GM23338 (cell line): Measurements from ENCODE around the gene DPF3. TPM values are rescaled to one million over a fixed set of nuclear protein-coding genes. Genes with fewer than 3 reads are reported as not detected.

Source experiments
- ATAC-seq: fragments of 200-7000 bp; cut with Tn5 transposase; 3 replicates; pipeline ENCODE4 v1.9.1; 2020
- DNase-seq: peaks from one replicate; pipeline ENCODE4 v3.0.0-alpha.2; 2015; ENCODE audit warnings: low spot score
- H2AFZ ChIP-seq: fragments of 200-600 bp; sonication (generic); 2 replicates; pipeline ENCODE4 v1.8.0; 2016; ENCODE audit warnings: antibody characterized with exemption, mild to moderate bottlenecking, moderate library complexity
- H3F3A ChIP-seq: fragments of 200-600 bp; sonication (generic); replicated peaks from 2 replicates; pipeline ENCODE4 v1.8.0; 2017; ENCODE audit warnings: antibody characterized with exemption, mixed run types, low read depth
- H3K27ac ChIP-seq: fragments of 200-600 bp; sonication (generic); 2 replicates; pipeline ENCODE4 v1.6.1; 2016; ENCODE audit warnings: low read depth
- H3K27me3 ChIP-seq: fragments of 200-600 bp; sonication (generic); 2 replicates; pipeline ENCODE4 v1.8.0; 2016; ENCODE audit warnings: mild to moderate bottlenecking, mixed run types, moderate library complexity; ENCODE audit not compliant: insufficient read depth
- H3K36me3 ChIP-seq: fragments of 200-600 bp; sonication (generic); 2 replicates; pipeline ENCODE4 v1.8.0; 2016; ENCODE audit warnings: mild to moderate bottlenecking; ENCODE audit not compliant: insufficient read depth
- H3K4me1 ChIP-seq: fragments of 200-600 bp; sonication (generic); 2 replicates; pipeline ENCODE4 v1.8.0; 2016; ENCODE audit warnings: mild to moderate bottlenecking, moderate library complexity; ENCODE audit not compliant: insufficient read depth
- H3K4me2 ChIP-seq: fragments of 200-600 bp; sonication (generic); 2 replicates; pipeline ENCODE4 v1.7.1; 2017; ENCODE audit warnings: mixed run types
- H3K4me3 ChIP-seq: fragments of 200-600 bp; sonication (generic); 2 replicates; pipeline ENCODE4 v1.6.1; 2016; ENCODE audit warnings: mixed run types
- H3K79me2 ChIP-seq: fragments of 200-600 bp; sonication (generic); replicated peaks from 2 replicates; pipeline ENCODE4 v1.8.0; 2017; ENCODE audit warnings: mild to moderate bottlenecking; ENCODE audit not compliant: insufficient read depth
- H3K9me2 ChIP-seq: fragments of 200-600 bp; sonication (generic); 2 replicates; pipeline ENCODE4 v1.8.0; 2017; ENCODE audit not compliant: insufficient read depth
- H4K20me1 ChIP-seq: fragments of 200-600 bp; sonication (generic); replicated peaks from 2 replicates; pipeline ENCODE4 v1.8.0; 2017; ENCODE audit warnings: mild to moderate bottlenecking; ENCODE audit not compliant: insufficient read depth
- H3K27ac Mint-ChIP-seq: 2 replicates; pipeline ENCODE4 v1.8.0; 2020; ENCODE audit warnings: inconsistent platforms, mild to moderate bottlenecking, moderate library complexity, mixed read lengths
- H3K27me3 Mint-ChIP-seq: 3 replicates; pipeline ENCODE4 v1.8.0; 2022; ENCODE audit warnings: low read depth, mild to moderate bottlenecking, moderate library complexity, mixed read lengths, inconsistent platforms; ENCODE audit not compliant: insufficient read depth, poor library complexity
- H3K36me3 Mint-ChIP-seq: 3 replicates; pipeline ENCODE4 v1.8.0; 2021; ENCODE audit warnings: low read depth, mild to moderate bottlenecking, inconsistent platforms, moderate library complexity, mixed read lengths
- H3K4me1 Mint-ChIP-seq: 3 replicates; pipeline ENCODE4 v1.8.0; 2020; ENCODE audit warnings: mild to moderate bottlenecking, inconsistent platforms, mixed read lengths
- H3K4me3 Mint-ChIP-seq: 3 replicates; pipeline ENCODE4 v1.8.0; 2021; ENCODE audit warnings: moderate library complexity, mild to moderate bottlenecking, inconsistent platforms, mixed read lengths
- H3K9me3 Mint-ChIP-seq: 3 replicates; pipeline ENCODE4 v1.8.0; 2020; ENCODE audit warnings: moderate library complexity, mild to moderate bottlenecking, inconsistent platforms, mixed read lengths
- CREB1 ChIP-seq: fragments of 250-450 bp; sonication (Bioruptor Pico); IDR thresholded peaks from 2 replicates; pipeline ENCODE4 v1.5.0; 2020; ENCODE audit warnings: low read depth, mild to moderate bottlenecking, moderate library complexity
- EZH2 ChIP-seq: fragments of 200-600 bp; sonication (generic); IDR thresholded peaks from one replicate; pipeline ENCODE4 v1.8.0; 2017; ENCODE audit warnings: antibody characterized with exemption, mild to moderate bottlenecking, low read depth; ENCODE audit not compliant: unreplicated experiment
- EZH2phosphoT487 ChIP-seq: fragments of 200-600 bp; sonication (generic); IDR thresholded peaks from one replicate; pipeline ENCODE4 v1.8.1; 2018; ENCODE audit warnings: antibody characterized with exemption; ENCODE audit not compliant: unreplicated experiment
- JUNB ChIP-seq: IDR thresholded peaks from one replicate; pipeline ENCODE4 v1.6.1; 2016; ENCODE audit warnings: antibody characterized with exemption; ENCODE audit not compliant: unreplicated experiment
- NANOG ChIP-seq: IDR thresholded peaks from 2 replicates; pipeline ENCODE4 v1.6.1; 2016; ENCODE audit warnings: antibody characterized with exemption, borderline replicate concordance
- STAT1 ChIP-seq: IDR thresholded peaks from one replicate; pipeline ENCODE4 v1.6.1; 2016; ENCODE audit warnings: antibody characterized with exemption; ENCODE audit not compliant: unreplicated experiment
- ZNF114 ChIP-seq: fragments of 250-450 bp; sonication (Bioruptor Pico); IDR thresholded peaks from 2 replicates; pipeline ENCODE4 v1.5.0; 2020; ENCODE audit warnings: mild to moderate bottlenecking, moderate library complexity
- ZNF331 ChIP-seq: fragments of 250-450 bp; sonication (Bioruptor Pico); IDR thresholded peaks from 2 replicates; pipeline ENCODE4 v1.5.0; 2020; ENCODE audit warnings: low read depth, mild to moderate bottlenecking, moderate library complexity
- polyA plus RNA-seq: library from polyadenylated mRNA; unstranded; fragments of >200 nt; fragmentation: Nextera tagmentation; extraction: Ambion mirVana; gene quantifications from 2 replicates; pipeline ENCODE4 v1.2.1, GENCODE V29; 2016
- total RNA-seq: library from RNA; depleted of rRNA; stranded (reverse); fragments of >200 nt; shearing (Covaris generic); gene quantifications from 2 replicates; pipeline ENCODE4 v1.2.3, GENCODE V29; 2014
- TF ChIP-seq, protein P1 (sequence below): IDR thresholded peaks from one replicate; pipeline ENCODE4 v1.6.1; 2018; ENCODE audit warnings: antibody characterized with exemption; ENCODE audit not compliant: unreplicated experiment
- TF ChIP-seq, protein P2 (sequence below): fragments of 250-450 bp; sonication (Bioruptor Pico); IDR thresholded peaks from 2 replicates; pipeline ENCODE4 v1.5.0; 2020; ENCODE audit warnings: mild to moderate bottlenecking, moderate library complexity
- TF ChIP-seq, protein P3 (sequence below): IDR thresholded peaks from 2 replicates; pipeline ENCODE4 v1.6.1; 2016; ENCODE audit warnings: antibody characterized with exemption

Gene DPF3
- total and polyA plus RNA-seq, 2 experiments from 2014 or later, result 0.18 to 1.0 TPM

DNA sequence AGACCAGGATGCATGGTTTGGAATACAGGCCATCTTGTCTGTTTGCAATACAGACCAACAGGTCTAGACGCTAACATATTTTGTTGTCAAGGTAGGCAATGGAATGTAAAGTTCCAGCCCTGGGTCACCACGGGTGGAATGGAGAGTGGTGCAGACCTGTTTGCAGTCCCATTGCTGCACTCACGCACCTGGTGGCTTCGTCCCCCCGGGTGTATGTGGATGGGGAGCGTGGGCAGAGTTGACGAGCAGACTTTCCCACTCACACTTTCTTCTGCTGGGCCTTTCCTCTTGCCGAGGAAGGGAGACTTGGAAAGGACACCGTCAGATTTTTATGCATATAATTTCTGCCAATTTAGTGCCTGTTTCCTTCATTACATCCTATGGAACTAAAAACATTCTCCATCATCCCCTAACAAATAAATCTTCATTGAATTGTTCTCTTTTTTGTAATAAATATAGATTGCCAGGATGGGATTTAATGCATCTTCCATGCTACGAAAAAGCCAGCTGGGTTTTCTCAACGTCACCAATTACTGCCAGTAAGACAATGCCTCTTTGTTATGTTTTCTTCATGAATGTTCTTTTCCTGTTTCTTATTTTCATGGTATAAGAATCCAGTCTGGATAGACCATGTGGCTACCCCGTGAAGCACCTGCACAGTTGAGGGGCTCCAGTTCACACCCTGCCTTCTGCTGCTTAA lies 47.5 kb upstream of the DPF3 start:
- Histone ChIP-seq H2AFZ (no peak overlapping the region), H3K27me3 (no peaks in the 10 kb centered on the region), H4K20me1 (no peaks in the 10 kb centered on the region), H3K4me3 (no peak overlapping the region), H3F3A (no peaks in the 10 kb centered on the region), H3K27ac (no peak overlapping the region), H3K4me1 (no peaks in the 10 kb centered on the region; the same call in 1 of the 2 replicates), H3K4me2 (no peak overlapping the region), H3K36me3 (peaks cover 12% of the 10 kb centered on the region; the same call in 1 of the 2 replicates), H3K79me2 (peaks cover 5% of the 10 kb centered on the region; the same call in 1 of the 2 replicates), H3K9me2 (no peaks in the 10 kb centered on the region)
- Mint-ChIP-seq H3K27me3 (no peaks in the 10 kb centered on the region), H3K27ac (no peak overlapping the region; the same call in 1 of the 2 replicates), H3K4me3 (no peak overlapping the region), H3K9me3 (no peaks in the 10 kb centered on the region), H3K4me1 (peaks cover 6% of the 10 kb centered on the region; the same call in 2 of the 3 replicates), H3K36me3 (peaks cover 30% of the 10 kb centered on the region)
- ATAC-seq (no peak), DNase-seq (no peak)
- TF ChIP-seq EZH2 (no peak), EZH2phosphoT487 (no peak)

DNA sequence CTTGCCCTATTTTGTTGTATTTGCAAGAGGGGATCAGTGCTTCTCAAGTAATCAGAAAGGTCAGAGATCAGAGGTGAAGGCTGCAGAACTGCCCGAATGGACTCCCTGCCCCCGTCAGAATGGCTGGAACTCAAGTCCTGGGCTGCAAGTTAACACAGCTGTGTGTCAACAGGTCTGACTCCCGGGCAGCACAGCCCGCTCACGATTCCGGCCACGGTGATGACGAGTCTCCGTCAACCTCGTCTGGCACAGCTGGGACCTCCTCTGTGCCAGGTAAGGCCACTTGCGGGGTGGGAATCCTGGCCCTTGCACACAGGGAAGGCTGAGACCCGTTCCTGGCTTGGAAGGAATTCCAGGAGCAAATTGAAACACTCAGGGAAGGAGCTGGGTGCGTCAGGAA lies 45.7 kb upstream of the DPF3 start:
- Histone ChIP-seq H3K79me2 (peaks cover 23% of the 10 kb centered on the region), H3F3A (no peaks in the 10 kb centered on the region), H3K36me3 (peaks cover 7% of the 10 kb centered on the region; the same call in 1 of the 2 replicates), H3K4me2 (no peak overlapping the region), H2AFZ (no peak overlapping the region), H4K20me1 (no peaks in the 10 kb centered on the region), H3K27me3 (no peaks in the 10 kb centered on the region), H3K9me2 (no peaks in the 10 kb centered on the region), H3K27ac (no peak overlapping the region), H3K4me1 (peaks cover 1% of the 10 kb centered on the region; the same call in 1 of the 2 replicates), H3K4me3 (no peak overlapping the region)
- peaks cover under 1% of the 10 kb centered on the region for H3K27me3 Mint-ChIP-seq
- H3K4me3 Mint-ChIP-seq, result no peak overlapping the region
- ATAC-seq (no peak), DNase-seq (no peak)
- no peak overlapping the region for H3K27ac Mint-ChIP-seq
- H3K9me3 Mint-ChIP-seq, result no peaks in the 10 kb centered on the region
- peaks cover 30% of the 10 kb centered on the region for H3K36me3 Mint-ChIP-seq
- H3K4me1 Mint-ChIP-seq, result peaks cover 9% of the 10 kb centered on the region
- no peak for TF ChIP-seq ZNF331 (CRISPR knock-in tag)
- no peak for TF ChIP-seq EZH2phosphoT487
- TF ChIP-seq, protein P1, sequence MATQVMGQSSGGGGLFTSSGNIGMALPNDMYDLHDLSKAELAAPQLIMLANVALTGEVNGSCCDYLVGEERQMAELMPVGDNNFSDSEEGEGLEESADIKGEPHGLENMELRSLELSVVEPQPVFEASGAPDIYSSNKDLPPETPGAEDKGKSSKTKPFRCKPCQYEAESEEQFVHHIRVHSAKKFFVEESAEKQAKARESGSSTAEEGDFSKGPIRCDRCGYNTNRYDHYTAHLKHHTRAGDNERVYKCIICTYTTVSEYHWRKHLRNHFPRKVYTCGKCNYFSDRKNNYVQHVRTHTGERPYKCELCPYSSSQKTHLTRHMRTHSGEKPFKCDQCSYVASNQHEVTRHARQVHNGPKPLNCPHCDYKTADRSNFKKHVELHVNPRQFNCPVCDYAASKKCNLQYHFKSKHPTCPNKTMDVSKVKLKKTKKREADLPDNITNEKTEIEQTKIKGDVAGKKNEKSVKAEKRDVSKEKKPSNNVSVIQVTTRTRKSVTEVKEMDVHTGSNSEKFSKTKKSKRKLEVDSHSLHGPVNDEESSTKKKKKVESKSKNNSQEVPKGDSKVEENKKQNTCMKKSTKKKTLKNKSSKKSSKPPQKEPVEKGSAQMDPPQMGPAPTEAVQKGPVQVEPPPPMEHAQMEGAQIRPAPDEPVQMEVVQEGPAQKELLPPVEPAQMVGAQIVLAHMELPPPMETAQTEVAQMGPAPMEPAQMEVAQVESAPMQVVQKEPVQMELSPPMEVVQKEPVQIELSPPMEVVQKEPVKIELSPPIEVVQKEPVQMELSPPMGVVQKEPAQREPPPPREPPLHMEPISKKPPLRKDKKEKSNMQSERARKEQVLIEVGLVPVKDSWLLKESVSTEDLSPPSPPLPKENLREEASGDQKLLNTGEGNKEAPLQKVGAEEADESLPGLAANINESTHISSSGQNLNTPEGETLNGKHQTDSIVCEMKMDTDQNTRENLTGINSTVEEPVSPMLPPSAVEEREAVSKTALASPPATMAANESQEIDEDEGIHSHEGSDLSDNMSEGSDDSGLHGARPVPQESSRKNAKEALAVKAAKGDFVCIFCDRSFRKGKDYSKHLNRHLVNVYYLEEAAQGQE, result no peak
- TF ChIP-seq CREB1 (CRISPR knock-in tag), result no peak
- TF ChIP-seq STAT1, result no peak
- TF ChIP-seq, protein P2, sequence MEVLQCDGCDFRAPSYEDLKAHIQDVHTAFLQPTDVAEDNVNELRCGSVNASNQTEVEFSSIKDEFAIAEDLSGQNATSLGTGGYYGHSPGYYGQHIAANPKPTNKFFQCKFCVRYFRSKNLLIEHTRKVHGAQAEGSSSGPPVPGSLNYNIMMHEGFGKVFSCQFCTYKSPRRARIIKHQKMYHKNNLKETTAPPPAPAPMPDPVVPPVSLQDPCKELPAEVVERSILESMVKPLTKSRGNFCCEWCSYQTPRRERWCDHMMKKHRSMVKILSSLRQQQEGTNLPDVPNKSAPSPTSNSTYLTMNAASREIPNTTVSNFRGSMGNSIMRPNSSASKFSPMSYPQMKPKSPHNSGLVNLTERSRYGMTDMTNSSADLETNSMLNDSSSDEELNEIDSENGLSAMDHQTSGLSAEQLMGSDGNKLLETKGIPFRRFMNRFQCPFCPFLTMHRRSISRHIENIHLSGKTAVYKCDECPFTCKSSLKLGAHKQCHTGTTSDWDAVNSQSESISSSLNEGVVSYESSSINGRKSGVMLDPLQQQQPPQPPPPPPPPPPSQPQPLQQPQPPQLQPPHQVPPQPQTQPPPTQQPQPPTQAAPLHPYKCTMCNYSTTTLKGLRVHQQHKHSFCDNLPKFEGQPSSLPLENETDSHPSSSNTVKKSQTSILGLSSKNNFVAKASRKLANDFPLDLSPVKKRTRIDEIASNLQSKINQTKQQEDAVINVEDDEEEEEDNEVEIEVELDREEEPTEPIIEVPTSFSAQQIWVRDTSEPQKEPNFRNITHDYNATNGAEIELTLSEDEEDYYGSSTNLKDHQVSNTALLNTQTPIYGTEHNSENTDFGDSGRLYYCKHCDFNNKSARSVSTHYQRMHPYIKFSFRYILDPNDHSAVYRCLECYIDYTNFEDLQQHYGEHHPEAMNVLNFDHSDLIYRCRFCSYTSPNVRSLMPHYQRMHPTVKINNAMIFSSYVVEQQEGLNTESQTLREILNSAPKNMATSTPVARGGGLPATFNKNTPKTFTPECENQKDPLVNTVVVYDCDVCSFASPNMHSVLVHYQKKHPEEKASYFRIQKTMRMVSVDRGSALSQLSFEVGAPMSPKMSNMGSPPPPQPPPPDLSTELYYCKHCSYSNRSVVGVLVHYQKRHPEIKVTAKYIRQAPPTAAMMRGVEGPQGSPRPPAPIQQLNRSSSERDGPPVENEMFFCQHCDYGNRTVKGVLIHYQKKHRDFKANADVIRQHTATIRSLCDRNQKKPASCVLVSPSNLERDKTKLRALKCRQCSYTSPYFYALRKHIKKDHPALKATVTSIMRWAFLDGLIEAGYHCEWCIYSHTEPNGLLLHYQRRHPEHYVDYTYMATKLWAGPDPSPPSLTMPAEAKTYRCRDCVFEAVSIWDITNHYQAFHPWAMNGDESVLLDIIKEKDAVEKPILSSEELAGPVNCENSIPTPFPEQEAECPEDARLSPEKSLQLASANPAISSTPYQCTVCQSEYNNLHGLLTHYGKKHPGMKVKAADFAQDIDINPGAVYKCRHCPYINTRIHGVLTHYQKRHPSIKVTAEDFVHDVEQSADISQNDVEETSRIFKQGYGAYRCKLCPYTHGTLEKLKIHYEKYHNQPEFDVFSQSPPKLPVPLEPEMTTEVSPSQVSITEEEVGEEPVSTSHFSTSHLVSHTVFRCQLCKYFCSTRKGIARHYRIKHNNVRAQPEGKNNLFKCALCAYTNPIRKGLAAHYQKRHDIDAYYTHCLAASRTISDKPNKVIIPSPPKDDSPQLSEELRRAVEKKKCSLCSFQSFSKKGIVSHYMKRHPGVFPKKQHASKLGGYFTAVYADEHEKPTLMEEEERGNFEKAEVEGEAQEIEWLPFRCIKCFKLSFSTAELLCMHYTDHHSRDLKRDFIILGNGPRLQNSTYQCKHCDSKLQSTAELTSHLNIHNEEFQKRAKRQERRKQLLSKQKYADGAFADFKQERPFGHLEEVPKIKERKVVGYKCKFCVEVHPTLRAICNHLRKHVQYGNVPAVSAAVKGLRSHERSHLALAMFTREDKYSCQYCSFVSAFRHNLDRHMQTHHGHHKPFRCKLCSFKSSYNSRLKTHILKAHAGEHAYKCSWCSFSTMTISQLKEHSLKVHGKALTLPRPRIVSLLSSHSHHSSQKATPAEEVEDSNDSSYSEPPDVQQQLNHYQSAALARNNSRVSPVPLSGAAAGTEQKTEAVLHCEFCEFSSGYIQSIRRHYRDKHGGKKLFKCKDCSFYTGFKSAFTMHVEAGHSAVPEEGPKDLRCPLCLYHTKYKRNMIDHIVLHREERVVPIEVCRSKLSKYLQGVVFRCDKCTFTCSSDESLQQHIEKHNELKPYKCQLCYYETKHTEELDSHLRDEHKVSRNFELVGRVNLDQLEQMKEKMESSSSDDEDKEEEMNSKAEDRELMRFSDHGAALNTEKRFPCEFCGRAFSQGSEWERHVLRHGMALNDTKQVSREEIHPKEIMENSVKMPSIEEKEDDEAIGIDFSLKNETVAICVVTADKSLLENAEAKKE (CRISPR knock-in tag), result no peak
- TF ChIP-seq JUNB, result no peak
- TF ChIP-seq, protein P3, sequence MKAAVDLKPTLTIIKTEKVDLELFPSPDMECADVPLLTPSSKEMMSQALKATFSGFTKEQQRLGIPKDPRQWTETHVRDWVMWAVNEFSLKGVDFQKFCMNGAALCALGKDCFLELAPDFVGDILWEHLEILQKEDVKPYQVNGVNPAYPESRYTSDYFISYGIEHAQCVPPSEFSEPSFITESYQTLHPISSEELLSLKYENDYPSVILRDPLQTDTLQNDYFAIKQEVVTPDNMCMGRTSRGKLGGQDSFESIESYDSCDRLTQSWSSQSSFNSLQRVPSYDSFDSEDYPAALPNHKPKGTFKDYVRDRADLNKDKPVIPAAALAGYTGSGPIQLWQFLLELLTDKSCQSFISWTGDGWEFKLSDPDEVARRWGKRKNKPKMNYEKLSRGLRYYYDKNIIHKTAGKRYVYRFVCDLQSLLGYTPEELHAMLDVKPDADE, result no peak
- no peak for TF ChIP-seq EZH2
- no peak for TF ChIP-seq NANOG
- TF ChIP-seq ZNF114 (CRISPR knock-in tag), result no peak
